ENCODE results near the gene INTS13.
"Not testable (repeated sequence)": the region's sequence is repeated elsewhere in the genome, so short reads cannot be mapped to it uniquely, and the experiment has no call there.

The INTS13 gene, protein sequence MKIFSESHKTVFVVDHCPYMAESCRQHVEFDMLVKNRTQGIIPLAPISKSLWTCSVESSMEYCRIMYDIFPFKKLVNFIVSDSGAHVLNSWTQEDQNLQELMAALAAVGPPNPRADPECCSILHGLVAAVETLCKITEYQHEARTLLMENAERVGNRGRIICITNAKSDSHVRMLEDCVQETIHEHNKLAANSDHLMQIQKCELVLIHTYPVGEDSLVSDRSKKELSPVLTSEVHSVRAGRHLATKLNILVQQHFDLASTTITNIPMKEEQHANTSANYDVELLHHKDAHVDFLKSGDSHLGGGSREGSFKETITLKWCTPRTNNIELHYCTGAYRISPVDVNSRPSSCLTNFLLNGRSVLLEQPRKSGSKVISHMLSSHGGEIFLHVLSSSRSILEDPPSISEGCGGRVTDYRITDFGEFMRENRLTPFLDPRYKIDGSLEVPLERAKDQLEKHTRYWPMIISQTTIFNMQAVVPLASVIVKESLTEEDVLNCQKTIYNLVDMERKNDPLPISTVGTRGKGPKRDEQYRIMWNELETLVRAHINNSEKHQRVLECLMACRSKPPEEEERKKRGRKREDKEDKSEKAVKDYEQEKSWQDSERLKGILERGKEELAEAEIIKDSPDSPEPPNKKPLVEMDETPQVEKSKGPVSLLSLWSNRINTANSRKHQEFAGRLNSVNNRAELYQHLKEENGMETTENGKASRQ

DNA sequence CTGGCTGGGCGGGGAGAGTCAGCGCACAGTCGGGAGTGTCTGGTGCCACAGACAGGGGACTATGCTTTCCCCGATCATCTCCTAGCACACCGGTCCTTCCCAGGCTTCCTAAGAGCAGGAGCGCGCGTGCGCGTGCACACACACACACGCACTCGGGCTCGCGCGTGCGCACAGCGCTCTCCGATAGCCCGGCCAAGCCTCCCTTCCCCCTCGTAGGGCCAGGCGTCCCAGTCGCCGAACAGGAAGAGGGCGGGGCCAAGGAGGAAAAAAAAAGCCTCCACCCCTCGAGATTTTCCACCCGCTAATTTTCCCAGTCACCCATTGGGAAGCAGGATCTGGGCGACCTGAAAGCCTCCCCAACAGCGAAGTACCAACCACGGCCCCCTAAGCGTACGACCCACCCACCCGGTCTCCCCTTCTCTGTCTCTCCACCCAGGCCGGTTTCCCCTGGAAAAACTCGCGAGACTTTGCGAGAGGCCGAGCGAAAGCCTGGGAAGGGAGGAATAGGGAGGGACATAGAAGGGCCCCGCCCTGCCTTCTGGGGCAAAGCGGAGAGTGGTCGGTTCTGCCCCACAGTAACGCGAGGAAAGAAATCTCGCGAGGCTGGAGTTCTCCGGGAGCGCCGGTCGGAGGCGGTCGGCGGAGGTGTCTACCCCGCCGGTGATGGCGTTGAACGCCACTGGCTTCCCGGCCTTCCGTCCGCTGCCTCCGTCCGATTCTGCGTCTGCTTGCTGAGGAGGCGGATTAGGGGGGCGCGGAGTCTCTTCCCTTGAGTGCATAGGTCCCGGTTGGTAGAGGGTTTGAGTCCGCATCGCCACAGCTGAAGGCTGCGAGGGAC is at the start of gene INTS13, which contains the start of gene FGFR1OP2:
Gene INTS13, minus strand, starts transcription at position 119 of the 838 bp plus-strand sequence. CDS start 1,178 bp downstream, outside the sequence.
Gene FGFR1OP2, plus strand, starts transcription at position 608 of the 838 bp plus-strand sequence. CDS start 15,689 bp downstream, outside the sequence.
- DNase-seq (ENCODE audit: low spot score), result peak; percentile 98

DNA sequence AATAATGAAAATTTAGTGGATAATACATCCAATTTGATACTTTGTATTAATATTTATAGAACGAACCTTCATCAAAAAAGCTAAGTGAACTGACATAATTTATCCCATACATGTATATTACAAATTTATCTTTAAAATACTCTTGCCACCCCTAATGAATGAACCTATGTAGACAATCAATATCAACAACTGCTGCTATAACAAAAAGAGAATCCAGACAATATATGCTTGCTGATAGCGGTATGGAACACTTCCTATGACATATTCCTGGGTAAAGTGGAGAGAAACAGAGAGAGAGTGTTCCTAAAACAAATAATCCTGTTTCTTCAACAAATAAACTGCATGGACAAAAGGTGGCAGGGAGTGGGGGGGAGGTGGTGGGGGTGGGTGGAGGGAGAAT is 45.1 kb upstream of the INTS13 start:
- DNase-seq (ENCODE audit: low spot score), result no peak

DNA sequence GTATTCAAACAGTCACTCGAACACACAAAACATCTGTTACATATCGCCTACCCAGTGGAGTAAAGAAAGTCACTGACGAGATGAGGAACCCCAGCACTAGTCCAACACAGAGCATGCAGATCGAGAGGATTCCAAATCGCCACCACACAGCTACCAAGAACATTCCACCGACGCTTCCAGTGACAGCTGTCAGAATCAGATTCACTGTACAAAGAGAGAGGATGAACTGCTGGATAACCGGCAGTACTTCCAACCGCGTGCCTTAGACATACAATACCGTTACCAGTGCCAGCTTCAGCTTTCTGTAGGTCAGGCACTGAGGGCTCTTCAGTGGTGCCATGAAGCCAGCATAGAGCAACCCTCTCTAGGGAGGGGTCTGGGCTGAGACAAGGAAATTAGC is 42.0 kb upstream of the INTS13 start:
- no peak for DNase-seq (ENCODE audit: low spot score)

DNA sequence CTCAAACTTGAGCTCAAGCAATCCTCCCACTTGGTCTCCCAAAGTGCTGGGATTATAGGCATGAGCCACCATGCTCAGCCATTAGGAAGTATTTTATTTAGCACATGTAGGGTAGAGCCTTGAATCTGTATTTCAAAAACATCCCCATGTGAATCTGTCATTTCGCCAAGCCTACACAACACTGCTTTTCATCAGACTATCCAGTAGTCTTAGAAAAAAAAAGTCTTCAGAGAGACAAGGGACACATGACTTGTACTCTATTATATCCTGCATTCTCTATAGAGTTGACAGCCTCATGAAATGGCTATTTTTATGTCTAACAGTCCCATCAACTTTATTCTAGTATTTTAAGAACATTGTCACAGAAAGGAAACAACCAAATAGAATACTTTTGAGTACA is 41.0 kb upstream of the INTS13 start:
- DNase-seq (ENCODE audit: low spot score), result no peak

DNA sequence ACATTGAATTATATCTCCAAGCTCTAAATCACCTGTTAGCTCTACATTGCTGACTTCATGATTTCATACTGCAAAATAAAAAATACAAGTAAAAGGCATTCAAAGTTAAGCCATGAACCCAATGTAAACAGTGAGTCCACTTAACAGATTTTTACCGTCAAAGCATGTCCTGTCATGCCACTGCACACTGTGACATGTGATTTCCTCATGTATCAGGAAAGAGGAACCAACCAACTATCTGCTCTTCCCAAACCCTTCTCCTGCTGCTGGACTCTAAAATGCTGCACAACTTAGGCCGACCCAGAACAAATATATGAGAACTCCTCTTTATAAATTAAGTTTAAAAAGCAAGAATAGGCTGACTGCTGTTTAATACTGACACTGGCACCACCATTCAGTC is 38.9 kb upstream of the INTS13 start:
- DNase-seq (ENCODE audit: low spot score), result no peak

DNA sequence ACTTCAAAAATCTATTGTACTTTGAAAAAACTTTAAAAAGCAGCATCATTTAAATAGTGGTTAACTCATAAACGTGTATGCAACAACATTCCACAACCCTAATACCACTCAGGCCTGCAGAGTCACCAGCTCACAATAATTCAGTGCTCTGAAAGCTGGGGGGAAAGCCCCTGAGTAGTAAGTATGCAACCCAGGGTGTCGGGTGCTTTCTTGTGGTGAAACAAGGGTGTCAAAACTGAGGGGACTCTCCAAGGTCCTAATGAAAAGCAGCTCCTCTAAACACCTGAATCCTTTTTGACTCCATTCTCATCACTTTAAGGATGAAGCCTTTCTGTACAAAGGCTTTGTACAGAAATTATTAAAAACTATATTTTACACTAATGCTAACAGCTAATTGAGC is 34.2 kb upstream of the INTS13 start:
- DNase-seq (ENCODE audit: low spot score), result no peak

DNA sequence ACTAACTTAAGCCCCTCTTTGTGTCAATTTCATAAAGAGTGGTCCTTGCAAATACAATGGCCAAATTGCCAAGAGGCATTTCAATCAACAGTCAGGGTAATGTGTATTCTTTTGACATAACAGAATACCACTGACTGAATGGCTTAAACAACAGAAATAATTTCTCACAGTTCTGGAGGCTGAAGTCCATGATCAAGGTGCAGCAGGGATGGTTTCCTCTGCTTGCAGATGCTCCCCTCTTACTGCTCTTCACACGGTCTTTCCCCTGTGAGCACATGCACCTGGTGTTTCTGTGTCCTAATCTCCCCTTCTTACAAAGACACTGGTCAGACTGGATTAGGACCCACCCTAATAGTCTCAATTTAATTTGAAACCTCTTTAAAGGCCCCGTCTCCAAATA is 32.4 kb upstream of the INTS13 start:
- DNase-seq (ENCODE audit: low spot score), result no peak

DNA sequence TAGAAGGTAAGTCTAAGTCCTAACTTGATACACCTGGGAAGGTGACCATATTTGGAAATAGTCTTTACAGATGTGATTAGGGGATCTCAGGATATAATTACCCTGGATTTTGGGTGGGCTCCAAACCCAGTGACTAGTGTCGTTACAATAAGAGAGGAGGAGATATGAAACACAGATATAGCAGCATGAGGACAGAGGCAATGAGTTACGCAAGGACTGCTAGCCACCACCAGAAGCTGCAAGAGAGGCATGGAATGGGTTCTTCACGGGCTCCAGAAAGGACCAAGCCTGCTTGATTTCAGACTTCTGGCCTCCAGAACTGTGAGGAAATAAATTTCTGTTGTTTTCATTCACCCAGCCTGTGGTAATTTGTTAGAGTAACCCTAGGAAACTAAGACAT is 29.1 kb upstream of the INTS13 start:
- no peak for DNase-seq (ENCODE audit: low spot score)

DNA sequence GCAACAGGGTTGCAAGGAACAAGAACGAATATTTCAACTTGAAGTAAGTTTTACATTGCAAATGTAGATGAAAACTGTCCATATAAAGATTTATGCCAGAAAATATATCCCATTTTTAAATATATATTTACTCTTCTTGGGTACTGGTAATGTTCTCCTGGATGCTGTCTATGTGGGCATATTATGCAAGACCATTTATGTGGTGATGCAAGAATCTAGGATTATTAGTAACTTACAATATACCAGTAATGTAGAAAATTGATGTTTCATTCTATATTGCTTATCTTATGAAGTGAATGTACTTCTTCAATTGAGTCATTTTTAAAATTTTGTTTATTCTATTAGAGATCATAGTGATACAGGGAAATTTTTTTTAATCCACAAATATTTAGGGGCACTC is 25.6 kb upstream of the INTS13 start:
- no peak for DNase-seq (ENCODE audit: low spot score)

DNA sequence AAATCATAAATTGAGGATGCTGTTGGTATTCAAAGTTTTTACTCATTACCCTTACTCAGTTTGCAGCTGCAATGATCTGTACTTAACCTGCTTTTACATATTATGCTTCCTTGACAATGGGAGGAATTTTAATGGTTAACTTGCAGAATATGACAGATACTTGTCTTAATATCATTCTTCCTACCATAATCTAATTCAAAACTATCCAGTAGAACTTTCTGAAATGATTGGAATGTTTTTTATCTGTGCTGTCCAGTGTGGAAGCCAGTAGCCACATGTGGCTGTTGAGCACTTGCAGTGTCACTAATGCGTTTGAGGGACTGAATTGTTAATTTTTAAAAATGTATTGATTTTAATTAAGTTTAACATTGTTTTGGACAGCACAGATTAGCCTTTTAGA is 24.0 kb upstream of the INTS13 start:
- no peak for DNase-seq (ENCODE audit: low spot score)

DNA sequence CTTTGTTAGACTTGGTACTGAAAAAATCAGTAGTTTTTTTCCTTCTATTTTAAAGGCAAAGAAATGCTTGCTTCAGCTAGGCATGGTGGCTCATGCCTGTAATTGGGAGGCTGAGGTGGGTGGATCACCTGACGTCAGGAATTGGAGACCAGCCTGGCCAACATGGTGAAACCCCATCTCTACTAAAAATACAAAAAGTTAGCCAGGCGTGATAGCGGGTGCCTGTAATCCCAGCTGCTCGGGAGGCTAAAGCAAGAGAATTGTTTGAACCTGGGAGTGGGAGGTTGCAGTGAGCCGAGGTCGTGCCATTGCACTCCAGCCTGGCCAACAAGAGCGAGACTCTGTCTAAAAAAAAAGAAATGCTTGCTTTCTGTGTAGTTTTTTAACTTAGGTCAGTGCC is 23.6 kb upstream of the INTS13 start:
- not testable (repeated sequence) for DNase-seq (ENCODE audit: low spot score)

DNA sequence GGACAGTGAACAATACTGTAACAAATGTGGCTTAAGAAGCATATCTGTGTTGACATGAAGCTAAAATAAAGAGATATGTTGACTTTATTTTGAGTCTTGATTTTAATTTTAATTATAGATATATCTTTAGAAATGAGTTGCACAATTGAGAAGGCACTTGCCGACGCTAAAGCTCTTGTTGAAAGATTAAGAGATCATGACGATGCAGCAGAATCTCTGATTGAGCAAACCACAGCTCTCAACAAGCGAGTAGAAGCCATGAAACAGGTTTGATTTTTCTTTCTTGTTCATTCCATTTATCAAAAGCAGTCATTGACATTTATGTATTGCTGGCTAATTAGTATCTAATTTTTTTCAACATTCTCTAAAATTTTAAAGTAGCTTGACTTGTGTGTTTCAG is 16.2 kb upstream of the INTS13 start:
- no peak for DNase-seq (ENCODE audit: low spot score)

DNA sequence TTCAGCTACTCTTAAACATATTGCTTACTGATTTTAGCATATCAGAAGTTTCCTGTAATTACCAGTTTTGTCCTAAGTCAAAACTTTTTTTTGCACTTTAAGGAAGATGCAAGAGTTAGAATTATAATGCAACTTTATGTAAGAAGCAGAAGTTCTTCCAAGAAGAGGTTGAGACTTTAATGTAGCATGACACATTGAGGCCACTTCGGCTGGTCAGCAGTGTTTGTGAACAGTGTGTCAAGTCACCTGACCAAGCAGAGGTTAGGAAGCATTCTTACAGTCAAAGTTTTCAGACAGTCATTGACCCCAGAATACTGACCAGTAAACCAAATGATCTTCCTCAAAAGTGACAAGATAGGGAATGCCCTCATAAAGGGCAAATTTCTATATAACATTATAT is 15.7 kb upstream of the INTS13 start:
- no peak for DNase-seq (ENCODE audit: low spot score)

DNA sequence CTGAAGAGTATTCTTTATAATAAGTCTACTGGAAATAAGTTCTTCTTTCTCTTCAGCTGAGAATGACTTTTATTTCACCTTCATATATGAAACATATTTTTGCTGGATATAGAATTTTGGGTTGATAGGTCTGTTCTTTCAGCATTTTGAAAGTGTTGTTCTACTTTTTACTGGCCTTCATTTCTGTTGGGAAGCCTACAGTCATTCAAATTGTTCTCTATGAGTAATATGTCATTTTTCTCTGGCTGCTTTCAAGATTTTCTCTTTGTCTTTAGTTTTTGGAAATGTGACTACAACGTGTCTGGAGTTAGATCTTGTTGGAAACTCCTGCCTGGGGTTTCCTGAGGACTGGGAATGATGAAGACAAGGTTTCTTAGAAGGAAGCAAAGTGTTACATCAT is 10.5 kb upstream of the INTS13 start:
- no peak for DNase-seq (ENCODE audit: low spot score)

DNA sequence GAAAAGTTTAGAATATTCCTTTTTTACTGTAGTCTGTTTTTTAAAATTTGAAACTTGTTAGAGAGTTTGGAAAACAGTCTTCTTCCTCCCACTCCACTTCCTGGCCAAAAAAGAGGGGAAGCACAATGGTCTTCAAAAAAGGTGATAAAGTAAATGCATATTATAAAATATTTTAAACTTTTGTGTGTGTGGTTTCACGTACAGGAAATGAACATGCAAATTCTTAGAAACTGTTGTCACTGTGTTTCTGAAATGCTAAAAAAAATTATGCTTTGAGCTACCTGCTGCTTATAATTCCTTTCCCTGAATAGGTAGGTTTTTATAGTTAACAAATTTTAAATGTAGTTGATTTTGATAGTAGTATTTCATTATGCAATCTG is 3.4 kb upstream of the INTS13 start:
- no peak for DNase-seq (ENCODE audit: low spot score)

DNA sequence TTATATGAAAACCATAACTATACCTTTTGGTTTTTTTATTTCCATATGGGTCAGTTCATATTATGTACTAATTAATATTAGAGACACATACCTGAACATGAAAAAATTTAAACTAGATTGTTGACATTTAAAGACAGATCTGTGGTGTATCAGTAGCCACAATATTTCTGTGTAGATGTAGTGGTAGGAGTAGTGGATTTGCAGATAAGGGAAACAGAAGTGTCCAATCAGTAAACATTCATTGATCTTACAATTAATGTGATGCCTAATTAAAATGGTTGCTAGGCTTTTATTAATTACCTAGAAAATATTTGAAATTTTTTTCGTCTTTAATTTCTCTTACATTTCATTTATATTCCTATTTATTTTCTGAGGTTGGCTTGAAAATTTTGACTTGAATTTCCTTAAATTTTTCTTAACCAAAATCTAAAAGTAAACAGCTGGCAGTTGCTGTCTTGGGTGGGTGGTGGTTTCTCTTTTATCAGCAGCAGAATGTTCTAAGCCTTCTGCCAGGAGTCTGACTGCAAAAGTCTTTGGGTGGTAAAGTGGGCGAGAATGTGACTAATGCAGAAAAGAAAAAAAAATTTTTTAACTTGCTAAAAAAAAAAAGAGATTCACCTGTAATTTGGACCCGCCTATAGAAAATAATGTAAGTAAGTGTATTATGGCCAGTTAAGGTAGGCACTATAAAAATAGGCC is 2.9 kb upstream of the INTS13 start:
- DNase-seq (ENCODE audit: low spot score), result no peak

DNA sequence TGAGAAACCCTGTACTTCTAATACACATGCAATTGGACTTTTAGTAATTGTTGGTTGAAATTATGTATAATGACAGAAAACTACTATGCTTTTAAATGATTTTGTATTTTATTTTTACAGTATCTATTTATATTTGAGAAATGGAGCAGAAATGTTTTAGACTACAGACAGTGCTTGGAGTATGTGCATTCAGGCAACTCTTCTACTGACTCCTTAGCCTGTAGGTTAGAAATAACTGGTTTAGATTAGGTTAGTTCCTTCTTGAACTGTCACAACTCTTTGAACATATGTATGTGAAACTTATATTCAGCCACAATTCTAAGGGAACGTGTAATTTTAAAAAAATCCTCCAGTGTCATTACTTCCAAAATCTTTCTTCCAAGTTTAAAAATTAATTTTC is 2.2 kb upstream of the INTS13 start:
- DNase-seq (ENCODE audit: low spot score), result no peak

DNA sequence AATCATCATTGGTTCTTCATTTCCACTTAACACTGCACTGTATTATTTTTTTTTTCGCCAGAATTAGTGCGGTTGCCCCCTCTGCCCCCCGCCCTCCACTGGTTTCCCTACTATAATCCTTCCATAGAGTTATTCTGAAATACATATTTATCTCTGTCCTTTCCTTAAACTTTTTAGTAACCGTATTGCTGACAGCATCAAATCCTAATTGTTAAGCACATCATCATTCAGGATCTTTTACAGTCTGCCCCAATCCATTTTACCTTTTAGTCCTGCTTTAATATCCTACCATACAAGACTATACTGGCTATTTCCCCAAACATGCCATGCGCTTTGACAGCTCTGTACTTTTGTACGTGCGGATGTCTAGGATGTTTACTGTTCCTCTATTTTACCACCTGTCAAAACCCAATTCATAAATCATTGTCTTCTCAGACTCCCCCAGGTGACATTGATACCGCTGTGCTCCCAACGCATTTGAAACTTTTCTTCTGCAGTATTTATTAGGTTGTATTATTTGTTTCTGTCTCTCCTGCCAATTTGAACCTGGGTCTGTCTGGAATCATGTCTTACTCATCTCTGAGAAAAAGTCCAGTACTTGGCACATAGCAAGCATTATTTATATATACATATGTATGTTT is 1.5 kb upstream of the INTS13 start:
- DNase-seq (ENCODE audit: low spot score), result no peak

DNA sequence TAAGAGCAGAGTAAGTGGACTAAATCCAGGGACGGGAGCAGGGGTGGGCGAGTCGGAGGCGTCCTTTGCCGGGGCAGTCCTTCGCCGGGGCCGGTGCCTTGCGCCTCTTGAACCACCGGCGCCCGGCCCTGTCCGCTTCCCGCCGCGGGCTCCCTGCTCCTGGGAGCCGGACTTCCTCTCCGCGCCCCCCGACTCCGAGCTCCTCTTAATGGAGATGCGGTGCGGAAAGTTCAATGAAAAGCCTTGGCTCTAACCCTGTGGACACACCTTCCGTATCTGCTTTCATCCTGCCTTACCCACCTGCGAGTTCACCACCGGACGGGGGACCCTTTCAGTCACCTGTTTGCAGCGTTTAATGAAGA is 901 bp upstream of the INTS13 start:
- DNase-seq (ENCODE audit: low spot score), result peak; percentile 44

DNA sequence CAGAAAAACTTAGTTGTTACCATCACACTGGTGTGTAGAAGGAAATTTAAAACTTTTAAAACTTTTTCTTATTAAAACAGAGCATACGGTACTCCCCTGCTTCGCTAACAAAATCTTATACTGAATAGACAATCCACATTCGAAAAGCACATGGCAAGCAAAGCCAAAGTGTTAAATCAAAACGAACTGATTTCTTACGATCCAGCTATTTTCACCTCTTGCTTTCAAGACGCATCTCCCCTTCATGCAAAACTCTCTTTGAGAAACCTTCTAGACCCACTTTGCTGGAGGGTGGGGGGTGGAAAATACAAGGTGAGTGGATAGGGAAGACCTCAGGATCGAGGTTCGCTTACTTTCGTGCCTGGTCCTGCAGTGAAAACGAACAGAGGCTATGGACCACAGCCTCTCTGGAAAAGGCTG is 328 bp downstream of the INTS13 start:
- DNase-seq (ENCODE audit: low spot score), result no peak

Measured in AG20443 (cell line).